ENCODE measurements around the gene GATM.
"Not testable (repeated sequence)": the region's sequence is repeated elsewhere in the genome, so short reads cannot be mapped to it uniquely, and the experiment has no call there.

DNA sequence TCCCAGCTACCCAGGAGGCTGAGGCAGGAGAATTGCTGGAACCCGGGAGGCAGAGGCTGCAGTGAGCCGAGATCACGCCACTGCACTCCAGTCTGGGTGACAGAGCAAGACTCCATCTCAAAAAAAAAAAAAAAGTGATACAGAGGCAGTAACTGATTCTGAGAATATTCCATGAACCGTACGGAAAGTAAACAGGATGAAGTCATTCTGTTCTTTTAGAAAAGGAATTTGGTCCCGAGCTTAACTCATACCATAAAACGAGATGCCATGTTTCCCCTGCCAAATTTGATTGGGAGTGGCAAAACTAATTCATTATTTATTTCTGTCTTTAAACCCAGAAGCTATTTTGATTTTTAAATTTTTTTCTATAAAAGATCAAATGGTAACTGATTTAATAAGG is 11.1 kb downstream of the GATM start:
- TF ChIP-seq, protein P1, sequence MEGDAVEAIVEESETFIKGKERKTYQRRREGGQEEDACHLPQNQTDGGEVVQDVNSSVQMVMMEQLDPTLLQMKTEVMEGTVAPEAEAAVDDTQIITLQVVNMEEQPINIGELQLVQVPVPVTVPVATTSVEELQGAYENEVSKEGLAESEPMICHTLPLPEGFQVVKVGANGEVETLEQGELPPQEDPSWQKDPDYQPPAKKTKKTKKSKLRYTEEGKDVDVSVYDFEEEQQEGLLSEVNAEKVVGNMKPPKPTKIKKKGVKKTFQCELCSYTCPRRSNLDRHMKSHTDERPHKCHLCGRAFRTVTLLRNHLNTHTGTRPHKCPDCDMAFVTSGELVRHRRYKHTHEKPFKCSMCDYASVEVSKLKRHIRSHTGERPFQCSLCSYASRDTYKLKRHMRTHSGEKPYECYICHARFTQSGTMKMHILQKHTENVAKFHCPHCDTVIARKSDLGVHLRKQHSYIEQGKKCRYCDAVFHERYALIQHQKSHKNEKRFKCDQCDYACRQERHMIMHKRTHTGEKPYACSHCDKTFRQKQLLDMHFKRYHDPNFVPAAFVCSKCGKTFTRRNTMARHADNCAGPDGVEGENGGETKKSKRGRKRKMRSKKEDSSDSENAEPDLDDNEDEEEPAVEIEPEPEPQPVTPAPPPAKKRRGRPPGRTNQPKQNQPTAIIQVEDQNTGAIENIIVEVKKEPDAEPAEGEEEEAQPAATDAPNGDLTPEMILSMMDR (IDR thresholded peaks at IDR 0.05; ENCODE audit: control extremely low read depth in 1 of 3, insufficient read depth in 1 of 3, low read depth in 1 of 3, low read length in 3 of 3), result not testable (repeated sequence)
- TF ChIP-seq SIN3A (conservative IDR thresholded peaks at IDR 0.05 in 1 of 2, IDR thresholded peaks at IDR 0.05 in 1 of 2; ENCODE audit: low read depth in 1 of 2, low read length in 2 of 2); EZH2 (IDR thresholded peaks at IDR 0.05; ENCODE audit: low read depth, low read length, severe bottlenecking); ATF3 (IDR thresholded peaks at IDR 0.05; ENCODE audit: insufficient read depth, low read depth, low read length); ASH2L (IDR thresholded peaks at IDR 0.05; ENCODE audit: low read length): not testable (repeated sequence)

All from H1 (cell line).